GM13976 (cell line): ENCODE measurements around the gene MICAL2.

Experiments
- DNase-seq: peaks from one replicate; pipeline ENCODE4 v3.0.0; 2012; ENCODE audit warnings: low spot score
- in situ Hi-C: fragments of 300-500 bp; cut with MboI; formaldehyde crosslinking; loops from one replicate; pipeline ENCODE4 v1.12.0; 2022; ENCODE audit warnings: low sequenced_read_pairs, mixed read lengths, inconsistent platforms; ENCODE audit not compliant: unreplicated experiment
- TF ChIP-seq, protein P1 (sequence below): IDR thresholded peaks from 2 replicates; pipeline ENCODE4 v1.5.1; 2012; ENCODE audit warnings: borderline replicate concordance, mild to moderate bottlenecking; ENCODE audit not compliant: insufficient read depth; ENCODE audit errors: extremely low read depth, missing control alignments, control extremely low read depth

Gene MICAL2

DNA sequence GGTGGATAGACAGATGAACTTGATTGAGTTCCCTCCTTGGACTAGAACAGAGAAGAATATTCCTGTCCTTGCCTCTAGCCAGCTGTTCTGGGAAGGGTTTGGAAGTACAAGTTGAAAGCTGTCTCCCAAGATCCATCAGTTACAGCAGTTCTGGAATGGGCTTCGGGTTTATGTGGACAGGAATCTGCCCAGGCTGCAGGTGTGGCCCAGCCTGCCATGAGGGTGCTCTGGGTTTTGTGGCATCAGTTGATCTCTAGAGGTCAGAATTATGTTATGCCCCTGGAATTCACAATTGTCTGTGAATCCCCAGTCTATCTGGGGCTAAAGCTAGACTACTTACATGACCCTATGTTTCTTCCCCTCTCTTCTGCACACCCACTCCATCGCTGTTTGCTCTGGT is 4.9 kb upstream of the MICAL2 start:
- no peak for DNase-seq
- in situ Hi-C loops = no loop called here
- TF ChIP-seq, protein P1, sequence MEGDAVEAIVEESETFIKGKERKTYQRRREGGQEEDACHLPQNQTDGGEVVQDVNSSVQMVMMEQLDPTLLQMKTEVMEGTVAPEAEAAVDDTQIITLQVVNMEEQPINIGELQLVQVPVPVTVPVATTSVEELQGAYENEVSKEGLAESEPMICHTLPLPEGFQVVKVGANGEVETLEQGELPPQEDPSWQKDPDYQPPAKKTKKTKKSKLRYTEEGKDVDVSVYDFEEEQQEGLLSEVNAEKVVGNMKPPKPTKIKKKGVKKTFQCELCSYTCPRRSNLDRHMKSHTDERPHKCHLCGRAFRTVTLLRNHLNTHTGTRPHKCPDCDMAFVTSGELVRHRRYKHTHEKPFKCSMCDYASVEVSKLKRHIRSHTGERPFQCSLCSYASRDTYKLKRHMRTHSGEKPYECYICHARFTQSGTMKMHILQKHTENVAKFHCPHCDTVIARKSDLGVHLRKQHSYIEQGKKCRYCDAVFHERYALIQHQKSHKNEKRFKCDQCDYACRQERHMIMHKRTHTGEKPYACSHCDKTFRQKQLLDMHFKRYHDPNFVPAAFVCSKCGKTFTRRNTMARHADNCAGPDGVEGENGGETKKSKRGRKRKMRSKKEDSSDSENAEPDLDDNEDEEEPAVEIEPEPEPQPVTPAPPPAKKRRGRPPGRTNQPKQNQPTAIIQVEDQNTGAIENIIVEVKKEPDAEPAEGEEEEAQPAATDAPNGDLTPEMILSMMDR = no peak

DNA sequence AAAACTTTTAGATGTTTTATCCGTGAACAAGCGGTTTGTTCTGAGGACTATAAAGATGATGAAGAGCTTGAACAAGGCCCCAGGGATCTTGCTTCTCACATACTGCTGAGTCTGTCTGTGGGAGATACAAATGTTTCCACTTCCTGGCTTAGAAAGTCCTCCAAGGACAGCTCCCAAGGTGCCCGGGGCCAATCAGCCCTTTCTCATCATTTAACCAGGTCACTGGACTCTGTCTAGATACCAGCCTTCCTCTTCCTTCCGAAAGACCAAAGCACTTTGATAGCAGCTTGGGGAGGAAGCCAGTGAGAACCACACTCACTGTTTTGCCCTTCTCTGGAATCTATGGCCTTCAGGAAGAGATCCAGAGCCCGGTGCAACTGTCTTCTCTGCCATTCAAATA is 4.3 kb upstream of the MICAL2 start:
- DNase-seq = no peak
- in situ Hi-C loops = no loop called here

DNA sequence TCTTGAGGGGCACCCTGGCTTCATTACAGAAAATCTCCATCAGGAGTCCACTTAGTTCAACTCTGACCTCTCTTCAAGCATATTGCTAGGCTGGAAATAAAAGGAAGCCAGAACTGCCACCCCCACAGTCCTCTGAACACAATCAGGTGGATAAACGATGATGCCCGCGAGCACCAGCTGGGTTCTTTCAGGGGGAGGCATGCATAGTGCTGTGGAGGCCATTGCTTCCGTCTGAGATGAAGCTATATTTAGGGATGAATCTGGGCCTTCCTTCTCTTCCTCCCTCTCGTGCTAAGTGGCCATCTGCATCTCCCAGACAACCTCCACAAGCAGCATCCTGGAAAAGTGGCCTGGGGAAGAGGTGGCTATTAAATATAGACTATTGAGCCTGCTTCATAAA is 3.9 kb upstream of the MICAL2 start:
- TF ChIP-seq, protein P1 = no peak
- in situ Hi-C loops = no loop called here
- no peak for DNase-seq

More for the DNA sequence above, 4.3 kb upstream of the MICAL2 start:
- TF ChIP-seq, protein P1 = no peak

DNA sequence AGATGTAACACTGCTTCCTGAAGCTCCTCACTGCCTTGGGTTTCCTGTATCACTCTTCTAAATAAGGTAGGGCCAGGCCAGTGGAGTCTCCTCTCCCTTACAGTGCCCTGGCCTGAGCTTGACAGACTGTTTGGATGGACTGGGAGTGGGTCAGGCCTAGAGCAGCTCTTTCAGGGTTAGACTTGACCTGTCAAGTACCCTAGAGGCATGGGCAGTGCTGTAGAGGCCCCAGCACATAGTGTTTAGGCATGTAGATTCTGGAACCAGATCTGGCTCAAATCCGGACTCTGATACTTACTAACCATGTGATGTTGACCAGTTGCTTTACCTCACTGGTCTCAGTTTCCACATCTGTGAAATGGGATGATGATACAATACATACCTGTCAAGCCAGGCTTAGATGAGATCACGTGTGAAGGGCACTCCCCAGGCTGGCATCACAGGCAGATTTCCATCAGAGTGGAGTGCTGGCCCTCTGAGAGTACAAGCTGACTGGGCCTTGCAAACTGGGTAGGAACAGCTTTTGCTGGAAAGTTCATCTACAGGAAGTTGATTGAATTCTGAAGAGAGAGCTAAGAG is 1.4 kb upstream of the MICAL2 start:
- TF ChIP-seq, protein P1 = no peak
- no peak for DNase-seq
- in situ Hi-C loops = no loop called here

DNA sequence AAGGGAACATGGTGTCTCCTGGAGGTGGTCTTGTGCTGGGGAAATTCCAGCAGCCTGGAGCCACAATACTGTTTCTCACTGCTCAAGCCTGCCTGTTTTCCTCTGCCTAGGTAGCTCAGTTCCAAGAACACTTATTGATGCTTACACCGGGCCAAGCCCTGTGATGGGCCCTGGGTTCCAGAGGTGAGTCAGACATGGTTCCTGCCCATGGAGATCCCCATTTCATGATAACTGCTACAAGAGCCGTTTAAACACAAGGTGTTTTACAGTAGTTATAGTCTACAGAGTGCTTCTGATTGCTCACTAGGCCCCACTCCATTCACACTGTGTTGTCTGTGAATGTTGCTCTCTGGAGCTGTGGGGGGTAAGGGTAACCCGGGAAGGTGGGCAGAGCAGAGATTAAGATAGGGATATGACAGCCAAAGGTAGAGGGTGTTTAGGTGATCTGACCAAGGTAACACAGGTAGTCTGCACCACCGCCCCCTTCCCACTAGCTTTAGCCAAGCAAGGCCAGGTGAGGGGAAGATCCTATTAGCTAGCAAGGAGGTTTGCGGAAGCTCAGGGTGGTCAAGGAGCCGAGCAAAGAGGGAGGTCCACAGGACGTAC is 696 bp upstream of the MICAL2 start:
- no peak for DNase-seq
- in situ Hi-C loops = no loop called here
- TF ChIP-seq, protein P1 = no peak

DNA sequence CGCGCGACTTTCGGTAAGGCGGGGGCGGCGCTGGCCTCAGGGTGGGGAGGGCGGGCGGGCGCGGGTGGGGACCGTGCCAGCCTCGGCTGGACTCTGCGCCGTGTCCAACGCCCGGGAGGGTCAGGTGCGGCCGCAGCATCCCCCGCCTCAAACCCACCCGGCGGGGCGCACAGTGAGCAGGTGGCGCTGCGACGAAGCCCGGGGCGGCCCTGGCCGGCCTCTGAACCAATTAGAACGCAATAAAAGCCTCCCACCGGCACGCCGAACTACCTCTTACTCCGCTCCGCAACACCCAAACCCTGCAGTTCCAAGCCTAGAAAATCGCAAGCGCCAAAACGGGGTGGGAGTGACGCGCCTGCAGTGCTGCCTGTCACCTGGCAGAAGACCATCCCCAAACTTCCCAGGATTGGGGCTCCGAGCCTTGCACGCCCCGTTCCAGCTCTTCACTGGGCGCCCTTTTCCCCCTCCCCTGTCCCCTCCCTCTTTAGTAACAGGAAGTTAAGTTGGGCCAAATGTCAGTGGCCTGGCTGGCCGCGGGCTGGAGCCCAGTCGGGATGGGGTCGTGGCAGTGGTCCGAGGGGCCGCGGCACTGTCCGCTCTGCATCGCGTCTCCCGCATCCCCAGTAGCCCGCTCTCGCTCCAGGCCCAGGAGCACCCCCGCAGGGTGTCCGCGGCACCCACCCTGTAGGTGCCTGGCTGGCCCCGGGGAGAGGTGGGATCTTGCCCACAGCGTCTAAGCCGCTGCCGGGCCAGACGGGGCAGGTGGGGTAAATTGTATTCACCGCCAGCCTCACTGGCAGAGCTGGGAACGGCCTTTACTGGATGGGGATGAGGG is 541 bp downstream of the MICAL2 start:
- DNase-seq = peak; percentile 50
- in situ Hi-C loops = no loop called here
- TF ChIP-seq, protein P1 = no peak
